ENCODE results near the gene EARS2.
A peak's percentile ranks its signal among the peaks of the same experiment; 100 is the strongest.

The EARS2 gene

GRCh38 chr16:23556881-23557778 lies at the start of gene EARS2, which contains the start of gene UBFD1:
EARS2 (minus strand) TSS chr16:23557350; CDS start chr16:23557343, 7 bp downstream.
UBFD1 (plus strand) TSS chr16:23557727; CDS start chr16:23557743, 16 bp downstream.
- TF ChIP-seq NFIC (IDR thresholded peaks at IDR 0.05) = no peak
- no peak; the same call in 1 of the 2 replicates for TF ChIP-seq TCF12 (IDR thresholded peaks at IDR 0.05; ENCODE audit: low read depth)
- peak; percentile 79 for TF ChIP-seq TAF1 (IDR thresholded peaks at IDR 0.05; ENCODE audit: low read depth)
- no peak for TF ChIP-seq CEBPB (IDR thresholded peaks at IDR 0.05)
- peak; percentile 58; the same call in 1 of the 2 replicates for TF ChIP-seq EGR1 (IDR thresholded peaks at IDR 0.05)
- TF ChIP-seq, protein P1, sequence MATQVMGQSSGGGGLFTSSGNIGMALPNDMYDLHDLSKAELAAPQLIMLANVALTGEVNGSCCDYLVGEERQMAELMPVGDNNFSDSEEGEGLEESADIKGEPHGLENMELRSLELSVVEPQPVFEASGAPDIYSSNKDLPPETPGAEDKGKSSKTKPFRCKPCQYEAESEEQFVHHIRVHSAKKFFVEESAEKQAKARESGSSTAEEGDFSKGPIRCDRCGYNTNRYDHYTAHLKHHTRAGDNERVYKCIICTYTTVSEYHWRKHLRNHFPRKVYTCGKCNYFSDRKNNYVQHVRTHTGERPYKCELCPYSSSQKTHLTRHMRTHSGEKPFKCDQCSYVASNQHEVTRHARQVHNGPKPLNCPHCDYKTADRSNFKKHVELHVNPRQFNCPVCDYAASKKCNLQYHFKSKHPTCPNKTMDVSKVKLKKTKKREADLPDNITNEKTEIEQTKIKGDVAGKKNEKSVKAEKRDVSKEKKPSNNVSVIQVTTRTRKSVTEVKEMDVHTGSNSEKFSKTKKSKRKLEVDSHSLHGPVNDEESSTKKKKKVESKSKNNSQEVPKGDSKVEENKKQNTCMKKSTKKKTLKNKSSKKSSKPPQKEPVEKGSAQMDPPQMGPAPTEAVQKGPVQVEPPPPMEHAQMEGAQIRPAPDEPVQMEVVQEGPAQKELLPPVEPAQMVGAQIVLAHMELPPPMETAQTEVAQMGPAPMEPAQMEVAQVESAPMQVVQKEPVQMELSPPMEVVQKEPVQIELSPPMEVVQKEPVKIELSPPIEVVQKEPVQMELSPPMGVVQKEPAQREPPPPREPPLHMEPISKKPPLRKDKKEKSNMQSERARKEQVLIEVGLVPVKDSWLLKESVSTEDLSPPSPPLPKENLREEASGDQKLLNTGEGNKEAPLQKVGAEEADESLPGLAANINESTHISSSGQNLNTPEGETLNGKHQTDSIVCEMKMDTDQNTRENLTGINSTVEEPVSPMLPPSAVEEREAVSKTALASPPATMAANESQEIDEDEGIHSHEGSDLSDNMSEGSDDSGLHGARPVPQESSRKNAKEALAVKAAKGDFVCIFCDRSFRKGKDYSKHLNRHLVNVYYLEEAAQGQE (IDR thresholded peaks at IDR 0.05; ENCODE audit: low read depth) = no peak
- TF ChIP-seq, protein P2, sequence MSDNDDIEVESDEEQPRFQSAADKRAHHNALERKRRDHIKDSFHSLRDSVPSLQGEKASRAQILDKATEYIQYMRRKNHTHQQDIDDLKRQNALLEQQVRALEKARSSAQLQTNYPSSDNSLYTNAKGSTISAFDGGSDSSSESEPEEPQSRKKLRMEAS (IDR thresholded peaks at IDR 0.05) = peak; percentile 98
- peak; percentile 72 for TF ChIP-seq CREB1 (IDR thresholded peaks at IDR 0.05; ENCODE audit: low read depth)
- peak; percentile 91 for TF ChIP-seq YY1 (IDR thresholded peaks at IDR 0.05; ENCODE audit: low read depth)
- peak; percentile 31; the same call in 1 of the 2 replicates for TF ChIP-seq EP300 (IDR thresholded peaks at IDR 0.05; ENCODE audit: borderline replicate concordance)
- no peak for TF ChIP-seq FOXM1 (IDR thresholded peaks at IDR 0.05; ENCODE audit: borderline replicate concordance, low read depth)
- TF ChIP-seq, protein P3, sequence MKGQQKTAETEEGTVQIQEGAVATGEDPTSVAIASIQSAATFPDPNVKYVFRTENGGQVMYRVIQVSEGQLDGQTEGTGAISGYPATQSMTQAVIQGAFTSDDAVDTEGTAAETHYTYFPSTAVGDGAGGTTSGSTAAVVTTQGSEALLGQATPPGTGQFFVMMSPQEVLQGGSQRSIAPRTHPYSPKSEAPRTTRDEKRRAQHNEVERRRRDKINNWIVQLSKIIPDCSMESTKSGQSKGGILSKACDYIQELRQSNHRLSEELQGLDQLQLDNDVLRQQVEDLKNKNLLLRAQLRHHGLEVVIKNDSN (IDR thresholded peaks at IDR 0.05) = peak; percentile 94
- no peak for TF ChIP-seq ZBTB7A (IDR thresholded peaks at IDR 0.05; ENCODE audit: low read depth)
- peak; percentile 30; the same call in 1 of the 2 replicates for TF ChIP-seq RAD21 (IDR thresholded peaks at IDR 0.05; ENCODE audit: low read depth)
- TF ChIP-seq TEAD4 (IDR thresholded peaks at IDR 0.05) = no peak

GRCh38 chr16:23597003-23597756 lies 40.0 kb upstream of the EARS2 start:
- TF ChIP-seq ZBTB7A (IDR thresholded peaks at IDR 0.05; ENCODE audit: low read depth) = no peak
- no peak for TF ChIP-seq NFIC (IDR thresholded peaks at IDR 0.05)
- TF ChIP-seq FOXM1 (IDR thresholded peaks at IDR 0.05; ENCODE audit: borderline replicate concordance, low read depth) = no peak
- TF ChIP-seq, protein P3 (IDR thresholded peaks at IDR 0.05) = no peak
- TF ChIP-seq, protein P1 (IDR thresholded peaks at IDR 0.05; ENCODE audit: low read depth) = no peak
- TF ChIP-seq, protein P2 (IDR thresholded peaks at IDR 0.05) = no peak
- TF ChIP-seq EP300 (IDR thresholded peaks at IDR 0.05; ENCODE audit: borderline replicate concordance) = no peak
- TF ChIP-seq TEAD4 (IDR thresholded peaks at IDR 0.05) = no peak
- no peak for TF ChIP-seq EGR1 (IDR thresholded peaks at IDR 0.05)
- TF ChIP-seq RAD21 (IDR thresholded peaks at IDR 0.05; ENCODE audit: low read depth) = no peak

DNA sequence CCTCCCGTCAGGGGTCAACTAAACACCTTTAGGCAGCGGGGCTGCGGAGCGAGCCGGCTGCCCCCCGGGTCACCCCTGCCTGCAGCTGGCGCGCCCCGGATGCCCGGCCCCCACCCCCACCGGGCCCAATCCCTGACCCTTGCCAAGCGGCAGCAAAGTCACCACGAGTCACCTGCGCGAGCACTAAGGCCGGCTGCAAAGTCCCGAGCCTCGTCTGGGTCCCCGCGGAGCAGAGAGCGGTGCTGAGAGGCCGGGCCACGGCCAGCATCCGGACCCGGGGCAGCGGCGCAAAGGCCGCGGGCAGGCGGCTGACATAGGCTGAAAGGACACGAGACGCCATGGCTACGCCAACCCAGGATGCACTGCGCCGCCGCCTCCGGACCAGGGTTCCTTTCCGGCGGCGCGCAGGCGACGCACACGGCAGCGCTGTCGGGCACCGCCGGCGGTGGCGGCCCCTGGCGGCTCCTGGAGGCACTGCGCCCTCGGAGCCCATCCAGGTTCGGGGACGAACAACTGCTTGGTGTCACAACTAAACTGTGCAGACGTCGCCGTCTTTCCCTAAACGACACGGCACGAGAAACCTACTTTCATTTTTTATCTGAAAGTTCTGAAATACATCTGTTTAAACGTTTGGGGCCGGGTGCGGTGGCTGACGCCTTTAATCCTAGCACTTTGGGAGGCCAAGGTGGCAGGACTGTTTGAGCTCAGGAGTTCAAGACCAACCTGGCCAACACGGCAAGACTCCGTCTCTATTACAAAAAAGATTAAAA lies 39.0 kb upstream of the EARS2 start, which contains the start of gene NDUFAB1:
NDUFAB1 (minus strand) TSS at position 366 of the 770 bp plus-strand sequence; CDS start at position 340, 26 bp downstream.
- TF ChIP-seq FOXM1 (IDR thresholded peaks at IDR 0.05; ENCODE audit: borderline replicate concordance, low read depth) (no peak), CREB1 (IDR thresholded peaks at IDR 0.05; ENCODE audit: low read depth) (no peak), RAD21 (IDR thresholded peaks at IDR 0.05; ENCODE audit: low read depth) (peak; percentile 18; the same call in 1 of the 2 replicates), EP300 (IDR thresholded peaks at IDR 0.05; ENCODE audit: borderline replicate concordance) (peak; percentile 53; the same call in 1 of the 2 replicates), TEAD4 (IDR thresholded peaks at IDR 0.05) (no peak), TCF12 (IDR thresholded peaks at IDR 0.05; ENCODE audit: low read depth) (peak; percentile 57), NFIC (IDR thresholded peaks at IDR 0.05) (no peak), EGR1 (IDR thresholded peaks at IDR 0.05) (peak; percentile 77), ZBTB7A (IDR thresholded peaks at IDR 0.05; ENCODE audit: low read depth) (no peak), CEBPB (IDR thresholded peaks at IDR 0.05) (no peak), YY1 (IDR thresholded peaks at IDR 0.05; ENCODE audit: low read depth) (peak; percentile 94), TAF1 (IDR thresholded peaks at IDR 0.05; ENCODE audit: low read depth) (peak; percentile 86)
- TF ChIP-seq, protein P3 (IDR thresholded peaks at IDR 0.05) = peak; percentile 27; the same call in 1 of the 2 replicates
- TF ChIP-seq, protein P1 (IDR thresholded peaks at IDR 0.05; ENCODE audit: low read depth) = no peak
- TF ChIP-seq, protein P2 (IDR thresholded peaks at IDR 0.05) = peak; percentile 79

Data from Ishikawa (cell line).